A673 (cell line): Measurements from ENCODE around the gene PTPN18. TPM values are rescaled to one million over a fixed set of nuclear protein-coding genes. Genes with fewer than 3 reads are reported as not detected.

ENCODE experiments used
- BruUV-seq: library from RNA; stranded (reverse); fragments of 400-500 nt; replicated peaks from 2 replicates; lab custom pipeline; 2021; lab: Mats Ljungman, UMichigan
- CTCF ChIA-PET: fragments of 300-600 bp; sonication (Branson Sonifier 250); formaldehyde crosslinking; loops from one replicate; lab custom pipeline; 2022; ENCODE audit warnings: antibody characterized with exemption; lab: Charles Lee
- POLR2A ChIA-PET: fragments of 300-600 bp; sonication (Branson Sonifier 250); formaldehyde crosslinking; loops from one replicate; lab custom pipeline; 2022; ENCODE audit warnings: antibody characterized with exemption; ENCODE audit not compliant: low non-redundant PET; lab: Charles Lee
- DNase-seq: peaks from one replicate; pipeline ENCODE4 v3.0.0-alpha.2; 2015; ENCODE audit warnings: low spot score
- H3K27ac ChIP-seq: fragments of 200-600 bp; sonication (generic); 2 replicates; pipeline ENCODE4 v1.5.1; 2016; ENCODE audit warnings: mixed run types, low read depth, mild to moderate bottlenecking, mixed read lengths, antibody characterized with exemption, low read length; ENCODE audit not compliant: poor library complexity, severe bottlenecking
- H3K27me3 ChIP-seq: fragments of 200-600 bp; sonication (generic); replicated peaks from 2 replicates; pipeline ENCODE4 v1.6.1; 2017; ENCODE audit warnings: mixed run types, low read depth, mild to moderate bottlenecking, mixed read lengths, antibody characterized with exemption, low read length; ENCODE audit not compliant: insufficient read depth, poor library complexity
- H3K36me3 ChIP-seq: fragments of 200-600 bp; sonication (generic); 2 replicates; pipeline ENCODE4 v1.6.1; 2016; ENCODE audit warnings: mixed run types, mild to moderate bottlenecking, mixed read lengths, antibody characterized with exemption, low read length; ENCODE audit not compliant: insufficient read depth, poor library complexity, severe bottlenecking
- H3K4me1 ChIP-seq: fragments of 200-600 bp; sonication (generic); 2 replicates; pipeline ENCODE4 v1.6.1; 2017; ENCODE audit warnings: mixed run types, mild to moderate bottlenecking, mixed read lengths, antibody characterized with exemption, low read length; ENCODE audit not compliant: insufficient read depth, poor library complexity, severe bottlenecking
- H3K4me3 ChIP-seq: fragments of 200-600 bp; sonication (generic); 2 replicates; pipeline ENCODE4 v1.5.1; 2016; ENCODE audit warnings: low read depth, mixed run types, mild to moderate bottlenecking, mixed read lengths, low read length; ENCODE audit not compliant: poor library complexity, severe bottlenecking
- H3K9me3 ChIP-seq: fragments of 200-600 bp; sonication (generic); 2 replicates; pipeline ENCODE4 v1.6.1; 2016; ENCODE audit warnings: mixed run types, low read depth, mild to moderate bottlenecking, mixed read lengths, antibody characterized with exemption, low read length; ENCODE audit not compliant: poor library complexity, severe bottlenecking
- EZH2 ChIP-seq: fragments of 200-600 bp; sonication (generic); IDR thresholded peaks from 2 replicates; pipeline ENCODE4 v1.6.1; 2017; ENCODE audit warnings: borderline replicate concordance, low read depth, mild to moderate bottlenecking, mixed read lengths, antibody characterized with exemption, low read length; ENCODE audit not compliant: poor library complexity, severe bottlenecking
- intact Hi-C: fragments of 100-400 bp; cut with micrococcal nuclease; formaldehyde crosslinking; loops from one replicate; pipeline ENCODE4 v1.10.0; 2022; ENCODE audit not compliant: unreplicated experiment
- total RNA-seq: library from RNA; stranded (reverse); gene quantifications from 2 replicates; pipeline ENCODE4 v1.2.3, GENCODE V29; 2021
- TF ChIP-seq, protein P1 (sequence below): fragments of 300-800, 200-600 bp; sonication (generic); conservative IDR thresholded peaks from 2 replicates; pipeline ENCODE4 v1.5.1; 2017; ENCODE audit warnings: low read depth, mild to moderate bottlenecking, antibody characterized with exemption, low read length, moderate library complexity, mixed read lengths

PTPN18 gene
- total RNA-seq, 1 experiment from 2014 or later, result 3.2 TPM

GRCh38 chr2:130380096-130380934, 24.5 kb downstream of the PTPN18 start:
- peaks cover 29% of the 10 kb centered on the region for H3K27me3 ChIP-seq
- no peaks in the 10 kb centered on the region for H3K9me3 ChIP-seq
- ChIA-PET POLR2A (no interaction called here), CTCF (no interaction called here)
- no peak overlapping the region for H3K27ac ChIP-seq
- DNase-seq, result no peak
- no peak overlapping the region for H3K4me3 ChIP-seq
- TF ChIP-seq, protein P1, sequence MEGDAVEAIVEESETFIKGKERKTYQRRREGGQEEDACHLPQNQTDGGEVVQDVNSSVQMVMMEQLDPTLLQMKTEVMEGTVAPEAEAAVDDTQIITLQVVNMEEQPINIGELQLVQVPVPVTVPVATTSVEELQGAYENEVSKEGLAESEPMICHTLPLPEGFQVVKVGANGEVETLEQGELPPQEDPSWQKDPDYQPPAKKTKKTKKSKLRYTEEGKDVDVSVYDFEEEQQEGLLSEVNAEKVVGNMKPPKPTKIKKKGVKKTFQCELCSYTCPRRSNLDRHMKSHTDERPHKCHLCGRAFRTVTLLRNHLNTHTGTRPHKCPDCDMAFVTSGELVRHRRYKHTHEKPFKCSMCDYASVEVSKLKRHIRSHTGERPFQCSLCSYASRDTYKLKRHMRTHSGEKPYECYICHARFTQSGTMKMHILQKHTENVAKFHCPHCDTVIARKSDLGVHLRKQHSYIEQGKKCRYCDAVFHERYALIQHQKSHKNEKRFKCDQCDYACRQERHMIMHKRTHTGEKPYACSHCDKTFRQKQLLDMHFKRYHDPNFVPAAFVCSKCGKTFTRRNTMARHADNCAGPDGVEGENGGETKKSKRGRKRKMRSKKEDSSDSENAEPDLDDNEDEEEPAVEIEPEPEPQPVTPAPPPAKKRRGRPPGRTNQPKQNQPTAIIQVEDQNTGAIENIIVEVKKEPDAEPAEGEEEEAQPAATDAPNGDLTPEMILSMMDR, result no peak
- no peak for TF ChIP-seq EZH2
- no peaks in the 10 kb centered on the region for H3K4me1 ChIP-seq
- H3K36me3 ChIP-seq, result no peaks in the 10 kb centered on the region
- intact Hi-C loops, result no loop called here
- no TSS peak for BruUV-seq

DNA sequence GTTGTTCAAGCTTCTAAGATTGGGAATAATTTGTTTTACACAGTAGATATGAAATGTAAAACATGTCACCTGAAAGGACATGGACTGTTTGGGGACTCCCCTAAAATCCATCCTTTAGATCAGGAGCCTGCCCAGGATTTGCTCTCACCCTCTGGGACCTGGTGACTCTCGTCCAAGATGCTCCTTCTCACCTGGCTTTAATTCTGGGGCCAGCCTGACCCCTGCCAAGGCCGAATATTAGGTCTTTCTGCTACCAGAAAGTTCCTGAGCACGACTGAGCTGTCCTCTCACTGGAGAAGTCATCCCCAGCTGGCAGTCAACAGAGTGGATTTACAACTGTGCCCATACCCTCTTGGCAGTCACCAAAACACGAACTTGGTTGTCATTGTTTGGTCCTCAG, 25.3 kb downstream of the PTPN18 start:
- no peaks in the 10 kb centered on the region for H3K9me3 ChIP-seq
- H3K27ac ChIP-seq, result no peak overlapping the region
- DNase-seq, result no peak
- peaks cover 29% of the 10 kb centered on the region for H3K27me3 ChIP-seq
- intact Hi-C loops, result no loop called here
- no peak for TF ChIP-seq EZH2
- TF ChIP-seq, protein P1, result no peak
- H3K36me3 ChIP-seq, result no peaks in the 10 kb centered on the region
- H3K4me1 ChIP-seq, result no peaks in the 10 kb centered on the region
- CTCF ChIA-PET, result no interaction called here
- POLR2A ChIA-PET, result no interaction called here
- no peak overlapping the region for H3K4me3 ChIP-seq
- no TSS peak for BruUV-seq

DNA sequence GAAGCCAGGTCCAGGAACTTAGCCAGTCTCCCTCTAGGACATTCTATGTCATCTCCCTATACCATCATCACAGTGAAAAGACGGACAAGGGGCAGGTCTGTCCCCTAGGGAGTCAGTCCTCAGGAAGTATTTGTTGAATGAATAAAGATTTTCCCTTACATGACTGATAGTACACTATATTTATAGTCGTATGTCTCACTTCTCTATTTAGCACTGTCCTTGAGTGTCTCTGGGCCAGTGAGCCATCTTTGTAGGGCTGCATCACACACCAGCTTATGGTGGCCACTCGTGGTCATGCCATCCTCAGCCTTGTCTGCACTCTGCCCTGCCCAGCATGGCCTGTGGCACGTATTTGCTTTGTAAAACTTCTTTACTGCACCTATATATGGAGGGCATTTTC, 25.8 kb downstream of the PTPN18 start:
- no peak for TF ChIP-seq EZH2
- TF ChIP-seq, protein P1, result no peak
- Histone ChIP-seq H3K27me3 (peaks cover 29% of the 10 kb centered on the region), H3K4me1 (no peaks in the 10 kb centered on the region), H3K9me3 (no peaks in the 10 kb centered on the region), H3K4me3 (no peak overlapping the region), H3K36me3 (no peaks in the 10 kb centered on the region), H3K27ac (no peak overlapping the region)
- intact Hi-C loops, result no loop called here
- ChIA-PET CTCF (no interaction called here), POLR2A (no interaction called here)
- no peak for DNase-seq
- BruUV-seq, result no TSS peak
